Measurements from ENCODE around the gene KBTBD7.

The KBTBD7 gene, protein sequence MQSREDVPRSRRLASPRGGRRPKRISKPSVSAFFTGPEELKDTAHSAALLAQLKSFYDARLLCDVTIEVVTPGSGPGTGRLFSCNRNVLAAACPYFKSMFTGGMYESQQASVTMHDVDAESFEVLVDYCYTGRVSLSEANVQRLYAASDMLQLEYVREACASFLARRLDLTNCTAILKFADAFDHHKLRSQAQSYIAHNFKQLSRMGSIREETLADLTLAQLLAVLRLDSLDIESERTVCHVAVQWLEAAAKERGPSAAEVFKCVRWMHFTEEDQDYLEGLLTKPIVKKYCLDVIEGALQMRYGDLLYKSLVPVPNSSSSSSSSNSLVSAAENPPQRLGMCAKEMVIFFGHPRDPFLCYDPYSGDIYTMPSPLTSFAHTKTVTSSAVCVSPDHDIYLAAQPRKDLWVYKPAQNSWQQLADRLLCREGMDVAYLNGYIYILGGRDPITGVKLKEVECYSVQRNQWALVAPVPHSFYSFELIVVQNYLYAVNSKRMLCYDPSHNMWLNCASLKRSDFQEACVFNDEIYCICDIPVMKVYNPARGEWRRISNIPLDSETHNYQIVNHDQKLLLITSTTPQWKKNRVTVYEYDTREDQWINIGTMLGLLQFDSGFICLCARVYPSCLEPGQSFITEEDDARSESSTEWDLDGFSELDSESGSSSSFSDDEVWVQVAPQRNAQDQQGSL

DNA sequence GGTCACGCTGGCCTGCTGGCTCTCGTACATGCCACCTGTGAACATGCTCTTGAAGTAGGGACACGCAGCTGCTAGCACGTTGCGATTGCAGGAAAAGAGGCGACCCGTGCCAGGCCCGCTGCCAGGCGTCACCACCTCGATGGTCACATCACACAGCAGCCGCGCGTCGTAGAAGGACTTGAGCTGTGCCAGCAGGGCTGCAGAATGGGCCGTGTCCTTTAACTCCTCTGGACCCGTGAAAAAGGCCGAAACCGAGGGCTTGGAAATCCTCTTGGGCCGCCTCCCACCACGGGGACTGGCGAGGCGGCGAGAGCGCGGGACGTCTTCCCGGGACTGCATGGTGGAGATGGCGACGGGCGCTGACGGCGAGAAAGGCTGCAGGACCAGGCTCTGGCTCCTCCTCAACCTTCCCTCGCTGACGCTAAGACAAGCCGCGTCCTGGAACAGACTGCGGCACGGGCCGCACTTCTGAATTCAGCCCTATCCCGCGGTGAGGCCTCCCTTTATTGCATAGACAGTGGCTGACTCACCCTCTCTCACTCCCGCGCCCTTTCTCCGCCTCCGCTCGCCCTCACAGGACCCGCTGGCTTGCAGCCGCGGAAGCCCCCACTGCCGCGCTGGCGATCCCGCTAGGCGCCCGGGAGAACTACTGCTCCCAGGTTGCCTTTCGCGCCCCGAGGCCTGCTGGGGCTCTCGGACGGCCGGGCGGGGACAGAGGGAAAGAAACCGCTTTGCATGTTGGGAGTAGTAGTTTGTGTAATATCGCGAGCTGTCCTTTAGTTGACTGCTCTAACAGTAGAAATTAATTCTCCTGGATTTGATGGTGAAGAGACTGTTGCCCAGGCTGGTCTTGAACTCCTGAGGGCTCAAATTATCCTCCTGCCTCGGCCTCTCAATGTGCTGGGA lies at the start of gene KBTBD7:
Gene KBTBD7, minus strand, starts transcription at position 651 of the 906 bp plus-strand sequence. Its CDS starts 312 bp downstream, at position 339.
- DNase-seq (ENCODE audit: low read depth) = peak; percentile 98
- TF ChIP-seq, protein P1, sequence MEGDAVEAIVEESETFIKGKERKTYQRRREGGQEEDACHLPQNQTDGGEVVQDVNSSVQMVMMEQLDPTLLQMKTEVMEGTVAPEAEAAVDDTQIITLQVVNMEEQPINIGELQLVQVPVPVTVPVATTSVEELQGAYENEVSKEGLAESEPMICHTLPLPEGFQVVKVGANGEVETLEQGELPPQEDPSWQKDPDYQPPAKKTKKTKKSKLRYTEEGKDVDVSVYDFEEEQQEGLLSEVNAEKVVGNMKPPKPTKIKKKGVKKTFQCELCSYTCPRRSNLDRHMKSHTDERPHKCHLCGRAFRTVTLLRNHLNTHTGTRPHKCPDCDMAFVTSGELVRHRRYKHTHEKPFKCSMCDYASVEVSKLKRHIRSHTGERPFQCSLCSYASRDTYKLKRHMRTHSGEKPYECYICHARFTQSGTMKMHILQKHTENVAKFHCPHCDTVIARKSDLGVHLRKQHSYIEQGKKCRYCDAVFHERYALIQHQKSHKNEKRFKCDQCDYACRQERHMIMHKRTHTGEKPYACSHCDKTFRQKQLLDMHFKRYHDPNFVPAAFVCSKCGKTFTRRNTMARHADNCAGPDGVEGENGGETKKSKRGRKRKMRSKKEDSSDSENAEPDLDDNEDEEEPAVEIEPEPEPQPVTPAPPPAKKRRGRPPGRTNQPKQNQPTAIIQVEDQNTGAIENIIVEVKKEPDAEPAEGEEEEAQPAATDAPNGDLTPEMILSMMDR (IDR thresholded peaks at IDR 0.05; ENCODE audit: low read length, missing control alignments) = no peak
- H3K4me3 ChIP-seq (replicated peaks; ENCODE audit: low read depth, low read length) = peak within 1 kb of the TSS; percentile 59

DNA sequence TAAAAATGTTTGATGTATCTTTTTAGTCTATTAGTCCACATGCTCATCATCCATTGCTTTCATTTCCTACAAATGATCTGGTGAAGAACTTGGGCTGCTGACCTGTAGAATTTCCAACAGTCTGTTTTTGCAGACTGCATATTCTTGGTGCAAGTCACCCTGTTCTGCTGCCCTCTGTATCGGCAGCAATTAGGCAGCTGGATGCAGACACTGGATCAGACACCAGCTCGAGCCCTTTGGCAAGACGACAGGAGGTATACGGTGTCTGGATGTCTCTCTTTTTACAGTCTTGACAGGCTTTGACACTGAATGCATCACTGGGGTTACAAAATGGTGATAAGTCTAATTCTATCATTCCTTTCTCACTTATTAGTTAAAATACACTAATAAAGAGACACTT lies 47.3 kb upstream of the KBTBD7 start:
- no peak overlapping the region for H3K4me3 ChIP-seq (replicated peaks; ENCODE audit: low read depth, low read length)
- no peak for DNase-seq (ENCODE audit: low read depth)
- TF ChIP-seq, protein P1 (IDR thresholded peaks at IDR 0.05; ENCODE audit: low read length, missing control alignments) = no peak

DNA sequence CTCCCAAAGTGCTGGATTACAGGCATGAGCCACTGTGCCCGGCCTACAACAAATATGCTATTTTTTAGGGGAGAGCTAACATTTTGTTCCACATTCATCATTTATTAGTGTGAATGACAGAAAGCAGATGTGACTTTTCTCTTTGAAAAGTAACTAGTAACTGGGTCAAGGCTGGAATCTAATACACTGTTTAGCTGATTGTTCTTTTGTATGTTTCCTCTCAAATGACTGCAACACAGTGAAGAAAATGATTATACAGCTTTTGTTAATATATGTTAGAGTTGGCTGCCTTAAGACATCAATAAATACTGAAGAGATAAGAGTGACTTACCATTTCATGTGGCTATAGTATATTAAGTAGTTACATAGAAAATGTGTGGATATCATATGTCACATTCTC lies 42.0 kb upstream of the KBTBD7 start:
- TF ChIP-seq, protein P1 (IDR thresholded peaks at IDR 0.05; ENCODE audit: low read length, missing control alignments) = no peak
- no peak overlapping the region for H3K4me3 ChIP-seq (replicated peaks; ENCODE audit: low read depth, low read length)
- DNase-seq (ENCODE audit: low read depth) = no peak

DNA sequence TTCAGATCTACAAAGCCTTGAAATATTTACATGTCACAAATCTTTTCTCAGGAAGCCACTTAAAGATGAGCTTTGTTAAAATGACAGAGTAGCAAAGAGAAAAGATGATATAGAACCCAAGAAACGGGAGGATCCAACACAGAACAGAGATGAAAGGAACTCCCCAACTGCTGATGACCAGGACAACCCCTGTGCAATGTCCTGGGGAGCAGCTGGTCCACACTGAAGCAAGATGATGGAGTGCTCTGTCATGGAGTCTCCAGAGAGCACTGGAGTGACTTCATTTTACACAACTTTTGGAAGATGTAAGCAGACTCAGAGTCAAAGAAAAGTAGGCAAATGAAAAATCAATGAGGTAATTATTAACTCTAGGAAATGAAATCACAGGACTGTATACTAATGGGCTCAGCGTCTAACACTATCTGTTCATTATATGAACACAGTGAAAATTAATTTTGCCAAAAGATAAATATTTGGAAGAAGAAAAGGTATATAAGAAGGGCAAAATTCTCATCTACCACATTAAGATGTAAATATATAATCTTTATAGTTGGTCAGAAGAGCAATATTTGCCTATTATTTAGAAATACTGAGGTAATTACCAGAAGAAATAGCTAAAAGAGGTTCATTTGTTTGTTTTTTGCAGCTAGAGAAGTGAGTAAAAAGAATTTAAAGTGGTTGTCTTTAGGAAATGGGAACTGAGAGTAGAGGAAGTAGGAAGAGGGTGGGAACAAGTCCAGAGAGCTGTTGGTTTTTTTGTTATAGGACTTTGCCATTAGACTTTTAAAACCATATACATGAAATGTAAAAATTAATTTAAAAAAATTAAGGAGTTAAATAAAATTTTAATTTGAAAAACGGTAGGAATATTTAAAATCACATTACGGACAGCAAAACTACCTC lies 38.5 kb upstream of the KBTBD7 start:
- no peak overlapping the region for H3K4me3 ChIP-seq (replicated peaks; ENCODE audit: low read depth, low read length)
- TF ChIP-seq, protein P1 (IDR thresholded peaks at IDR 0.05; ENCODE audit: low read length, missing control alignments) = no peak
- no peak for DNase-seq (ENCODE audit: low read depth)

DNA sequence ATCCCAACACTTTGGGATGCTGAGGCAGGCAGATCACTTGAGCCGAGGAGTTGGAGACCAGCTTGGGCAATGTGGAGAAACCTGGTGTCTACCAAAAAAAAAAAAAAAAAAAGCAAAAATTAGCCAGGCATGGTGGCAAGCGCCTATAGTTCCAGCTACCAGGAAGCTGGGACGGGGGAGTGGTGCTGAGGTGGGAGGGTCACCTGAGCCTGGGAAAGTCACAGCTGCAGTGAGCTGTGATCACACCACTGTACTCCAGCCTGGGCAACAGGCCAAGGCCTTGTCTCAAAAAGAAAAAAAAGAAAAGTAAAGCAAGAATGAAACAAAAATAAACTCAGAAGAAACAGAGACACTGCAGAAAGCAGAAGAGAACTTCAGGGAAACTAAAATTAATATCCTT lies 37.4 kb upstream of the KBTBD7 start:
- peak; percentile 61 for DNase-seq (ENCODE audit: low read depth)
- no peak overlapping the region for H3K4me3 ChIP-seq (replicated peaks; ENCODE audit: low read depth, low read length)
- TF ChIP-seq, protein P1 (IDR thresholded peaks at IDR 0.05; ENCODE audit: low read length, missing control alignments) = no peak

Measured in fibroblast of pulmonary artery (primary cell).